Activated CD4-positive, CD25-positive, alpha-beta regulatory T cell treated with anti-CD3 and anti-CD28 coated beads, Interleukin-2, amount 50 U/mL, for 16 hours (primary cell): ENCODE measurements around the gene ATAD5.
"Not testable (repeated sequence)": the region's sequence is repeated elsewhere in the genome, so short reads cannot be mapped to it uniquely, and the experiment has no call there.

Experiments
- DNase-seq: peaks from one replicate; pipeline ENCODE4 v3.0.0-alpha.2; 2020; ENCODE audit warnings: low read depth, low spot score

The ATAD5 gene

DNA sequence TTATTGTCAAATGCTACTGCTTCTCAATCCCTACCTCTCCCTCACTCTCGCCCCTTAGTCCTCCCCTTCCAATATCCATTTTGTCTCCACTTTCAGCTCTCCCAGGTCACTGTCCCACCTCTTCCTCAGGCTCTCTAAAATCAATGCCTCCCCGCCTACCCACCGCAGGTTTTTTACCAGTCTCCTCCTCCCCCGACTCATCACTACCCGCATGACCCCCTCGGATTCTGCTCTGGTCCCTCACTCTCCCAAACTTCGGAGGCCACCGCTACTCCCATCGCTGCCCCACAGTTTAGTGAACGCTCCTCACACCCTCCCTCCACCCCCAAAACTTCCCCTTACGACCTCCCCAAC, 7.8 kb upstream of the ATAD5 start:
- DNase-seq = no peak

GRCh38 chr17:30824356-30825145, 7.2 kb upstream of the ATAD5 start, which contains the start of gene CRLF3:
CRLF3 (minus strand) TSS chr17:30824692; CDS start chr17:30824651, 41 bp downstream.
- DNase-seq = peak; percentile 77

DNA sequence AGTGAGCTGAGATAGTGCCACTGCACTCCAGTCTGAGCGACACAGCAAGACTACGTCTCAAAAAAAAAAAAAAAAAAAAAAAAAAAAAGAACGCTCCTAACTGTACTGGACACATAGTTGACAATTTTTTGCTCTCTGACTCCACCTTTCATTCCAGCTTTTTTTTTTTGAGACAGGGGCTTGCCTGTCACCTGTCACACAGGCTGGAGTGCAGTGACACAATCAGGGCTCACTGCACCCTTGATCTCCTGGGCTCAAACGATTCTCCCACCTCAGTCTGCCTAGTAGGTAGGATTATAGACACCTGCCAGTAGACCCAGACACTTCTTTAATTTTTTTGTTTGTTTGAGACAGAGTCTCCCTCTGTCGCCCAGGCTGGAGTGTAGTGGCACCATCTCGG, 4.7 kb upstream of the ATAD5 start:
- no peak for DNase-seq

DNA sequence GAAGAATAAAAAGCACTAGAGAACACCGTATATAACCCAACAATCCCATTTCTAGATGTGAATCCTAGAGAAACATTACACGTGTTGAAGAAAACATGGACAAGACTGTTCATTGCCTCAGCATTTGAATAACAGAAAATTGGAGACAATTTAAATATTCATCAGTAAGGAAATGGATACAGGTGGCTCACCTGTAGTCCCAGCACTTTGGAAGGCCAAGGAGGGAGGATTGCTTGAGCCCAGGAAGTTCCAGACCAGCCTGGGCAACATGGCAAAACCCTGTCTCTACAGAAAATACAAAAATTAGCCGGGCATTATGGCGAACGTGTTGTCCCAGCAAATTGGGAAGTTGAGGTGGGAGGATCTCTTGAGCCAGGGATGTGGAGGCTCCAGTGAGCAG, 2.7 kb upstream of the ATAD5 start:
- no peak for DNase-seq

DNA sequence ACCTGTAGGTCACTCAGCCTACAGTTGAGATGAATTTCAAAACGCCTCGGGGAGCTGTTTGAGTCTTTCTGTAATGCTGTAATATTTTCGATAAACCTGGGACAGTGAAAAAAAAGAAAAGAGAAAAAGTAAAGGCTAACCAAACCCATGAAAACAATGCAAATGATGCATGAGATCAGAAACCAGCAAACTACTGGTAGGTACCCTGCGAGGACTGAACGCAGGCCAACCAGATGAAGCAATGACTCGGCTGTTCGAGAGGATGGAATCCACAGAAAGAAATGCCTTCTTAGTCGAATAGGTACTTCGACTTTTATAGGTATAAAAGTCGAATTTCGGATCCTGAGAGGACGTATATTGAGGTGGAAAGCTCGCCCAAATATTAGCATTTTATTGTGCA, 509 bp upstream of the ATAD5 start:
- DNase-seq = no peak

DNA sequence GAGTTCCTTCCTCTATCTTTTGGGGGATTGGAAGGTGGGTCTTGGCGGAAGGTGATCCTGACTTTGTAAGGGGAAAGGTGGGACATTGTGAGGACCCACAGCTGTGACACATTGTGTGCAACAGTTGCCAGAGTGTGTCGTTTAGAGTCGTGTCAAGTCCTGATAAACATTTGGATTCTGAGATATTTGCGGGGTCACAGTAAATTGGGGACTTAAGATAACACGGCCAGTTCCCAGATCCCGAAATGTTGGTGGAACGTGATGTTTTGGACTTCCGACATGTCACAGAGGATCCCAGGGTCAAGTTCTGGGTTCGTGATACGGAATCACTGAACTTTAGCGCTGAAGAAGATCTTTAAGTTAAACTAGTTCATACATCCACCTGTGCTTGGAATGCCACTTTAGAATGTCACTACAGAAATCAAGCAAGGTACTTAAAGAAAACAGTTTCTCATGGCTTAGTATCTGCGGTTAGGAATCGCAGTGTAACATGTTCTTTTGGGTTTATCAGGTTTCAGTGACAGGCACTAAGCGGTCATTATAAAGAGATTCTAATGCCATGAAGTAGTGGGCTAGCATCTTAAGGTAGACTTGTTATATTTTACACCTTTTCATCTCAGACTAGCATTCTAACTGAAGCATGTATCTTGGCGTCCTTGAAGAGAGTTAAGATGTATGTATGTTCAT, 815 bp downstream of the ATAD5 start:
- DNase-seq = no peak

DNA sequence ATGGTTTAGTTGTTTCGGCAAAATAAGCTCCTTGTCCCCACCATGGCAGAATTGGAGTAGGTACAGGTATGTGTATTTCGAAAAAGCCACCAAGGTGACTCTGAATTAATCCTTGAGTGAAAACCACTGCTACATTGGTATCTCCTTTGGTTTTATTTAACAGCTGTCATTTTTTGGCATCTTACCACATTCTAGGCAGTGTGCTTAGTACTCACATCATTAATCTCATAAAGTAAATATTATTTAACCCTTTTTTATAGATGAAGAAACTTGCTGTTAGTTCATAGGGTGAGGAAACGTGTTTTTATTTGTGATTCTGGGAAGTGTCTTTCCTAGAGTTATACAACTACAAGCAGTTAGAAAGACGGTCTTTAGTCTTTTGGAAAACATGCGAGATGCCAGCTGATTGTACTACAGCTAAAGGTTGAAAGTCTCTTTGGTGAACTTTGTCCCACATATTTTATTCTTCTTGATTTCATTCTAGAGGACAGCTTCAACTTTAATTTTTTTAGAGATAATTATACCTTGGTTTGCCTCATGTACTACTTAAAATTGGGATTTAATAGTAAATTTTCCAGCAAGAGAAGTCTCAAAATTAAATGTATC, 6.5 kb downstream of the ATAD5 start:
- DNase-seq = no peak

DNA sequence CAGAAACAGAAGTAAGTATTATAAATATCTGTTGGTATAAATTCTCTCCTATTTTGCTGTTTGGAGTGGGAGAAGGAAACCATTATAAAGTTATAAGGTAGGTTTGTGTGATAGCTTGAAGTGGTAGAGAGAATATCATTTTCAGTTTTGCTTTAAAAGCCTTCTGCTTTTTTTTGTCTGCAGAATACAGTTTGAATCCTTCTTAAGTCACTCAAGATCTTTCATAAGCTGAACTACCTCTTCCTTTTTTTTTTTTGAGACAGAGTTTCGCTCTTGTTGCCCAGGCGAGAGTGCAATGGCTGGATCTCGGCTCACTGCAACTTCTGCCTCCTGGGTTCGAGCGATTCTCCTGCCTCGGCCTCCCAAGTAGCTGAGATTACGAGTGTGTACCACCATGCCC, 9.0 kb downstream of the ATAD5 start:
- DNase-seq = no peak

GRCh38 chr17:30848021-30848420, 16.3 kb downstream of the ATAD5 start:
- DNase-seq = no peak

- no peak for DNase-seq
These were observed 22.4 kb downstream of the ATAD5 start for GRCh38 chr17:30854146-30854545.

DNA sequence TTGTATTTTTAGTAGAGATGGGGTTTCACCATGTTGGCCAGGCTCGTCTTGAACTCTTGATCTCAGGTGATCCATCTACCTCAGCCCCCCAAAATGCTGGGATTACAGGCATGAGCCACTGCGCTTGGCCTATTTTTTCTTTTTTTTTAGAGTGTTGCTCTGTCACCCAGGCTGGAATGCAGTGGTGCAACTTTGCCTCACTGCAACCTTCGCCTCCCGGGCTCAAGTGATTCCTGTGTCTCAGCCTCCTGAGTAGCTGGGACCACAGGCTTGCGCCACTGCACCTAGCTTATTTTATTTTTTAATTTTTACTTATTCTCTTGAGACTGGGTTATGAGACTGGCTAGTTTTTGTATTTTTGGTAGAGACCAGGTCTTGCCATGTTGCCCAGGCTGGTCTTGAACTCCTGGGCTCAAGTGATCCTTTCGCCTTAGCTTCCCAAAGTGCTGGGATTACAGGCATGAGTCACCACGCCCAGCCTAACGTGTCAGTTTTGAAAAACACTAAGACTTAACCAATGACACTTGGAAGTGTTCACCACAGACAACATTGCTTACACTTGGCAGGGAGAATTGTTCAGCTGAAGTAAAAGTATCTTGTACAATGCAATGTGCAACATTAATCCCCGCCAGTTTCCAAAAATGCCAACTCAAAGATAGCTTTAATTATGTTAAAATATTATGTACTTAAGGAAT, 26.9 kb downstream of the ATAD5 start:
- no peak for DNase-seq

DNA sequence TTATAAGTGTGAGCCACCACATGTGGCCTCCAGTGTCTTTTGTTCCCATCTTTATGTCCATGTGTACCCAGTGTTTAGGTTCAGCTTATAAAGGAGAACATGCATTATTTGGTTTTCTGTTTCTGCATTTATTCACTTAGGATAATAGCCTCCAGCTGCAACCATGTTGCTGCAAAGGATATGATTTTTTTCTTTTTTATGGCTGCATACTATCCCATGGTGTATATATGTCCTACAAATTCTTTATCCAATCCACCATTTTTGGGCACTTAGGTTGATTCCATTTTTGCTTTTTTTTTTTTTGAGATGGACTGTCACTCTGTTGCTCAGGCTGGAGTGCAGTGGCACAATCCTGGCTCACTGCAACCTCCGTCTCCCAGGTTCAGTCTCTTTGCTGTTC, 32.9 kb downstream of the ATAD5 start:
- no peak for DNase-seq

DNA sequence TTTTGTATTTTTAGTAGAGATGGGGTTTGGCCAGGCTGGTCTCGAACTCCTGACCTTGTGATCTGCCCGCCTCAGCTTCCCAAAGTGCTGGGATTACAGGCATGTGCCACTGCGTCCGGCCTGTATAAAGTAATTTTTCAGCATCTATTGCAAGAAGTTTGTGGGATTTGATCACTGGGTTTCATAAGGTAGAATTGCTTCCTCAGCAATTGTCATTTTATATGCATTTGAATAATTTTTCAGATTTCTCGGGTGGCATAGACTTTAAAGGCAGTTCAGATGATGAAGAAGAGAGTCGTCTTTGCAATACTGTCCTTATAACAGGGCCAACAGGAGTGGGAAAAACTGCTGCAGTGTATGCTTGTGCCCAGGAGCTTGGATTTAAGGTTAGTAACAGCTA, 37.2 kb downstream of the ATAD5 start:
- no peak for DNase-seq

- no peak for DNase-seq
These were observed 54.4 kb downstream of the ATAD5 start for GRCh38 chr17:30886187-30886586.

- DNase-seq = no peak
These were observed 62.5 kb downstream of the ATAD5 start for GRCh38 chr17:30894236-30894635.

DNA sequence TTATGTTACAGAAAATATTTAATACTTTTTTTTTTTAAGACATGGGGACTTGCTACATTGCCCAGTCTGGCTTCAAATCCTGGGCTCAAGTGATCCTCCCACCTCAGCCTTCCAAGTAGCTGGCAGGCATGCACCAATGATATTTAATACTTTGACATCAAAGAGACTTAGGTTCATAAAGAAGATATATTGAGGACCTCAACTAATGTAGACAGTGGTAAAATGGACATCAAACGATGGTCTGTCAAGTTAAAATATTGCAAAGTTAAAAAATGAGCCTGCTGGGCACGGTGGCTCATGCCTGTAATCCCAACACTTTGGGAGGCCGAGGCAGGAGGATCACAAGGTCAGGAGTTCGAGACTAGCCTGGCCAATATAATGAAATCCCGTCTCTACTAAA, 65.5 kb downstream of the ATAD5 start:
- no peak for DNase-seq

DNA sequence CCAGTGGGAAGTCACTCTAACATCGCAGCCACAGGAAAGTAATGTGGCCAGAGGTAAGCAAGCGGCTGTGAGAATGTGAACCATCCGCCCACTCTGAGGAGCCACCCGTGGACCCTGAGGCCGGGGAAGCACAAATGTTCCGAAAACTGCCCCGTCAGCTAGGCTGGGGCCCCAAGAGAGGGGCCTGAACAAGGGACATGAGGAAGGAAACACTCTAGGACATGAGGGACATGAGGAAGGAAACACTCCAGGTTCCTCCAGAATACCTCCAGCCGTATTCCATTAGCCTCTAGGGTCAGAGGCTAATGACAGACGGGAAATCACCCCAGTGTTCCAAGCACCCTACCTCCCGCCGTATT, 74.0 kb downstream of the ATAD5 start:
- DNase-seq = no peak

DNA sequence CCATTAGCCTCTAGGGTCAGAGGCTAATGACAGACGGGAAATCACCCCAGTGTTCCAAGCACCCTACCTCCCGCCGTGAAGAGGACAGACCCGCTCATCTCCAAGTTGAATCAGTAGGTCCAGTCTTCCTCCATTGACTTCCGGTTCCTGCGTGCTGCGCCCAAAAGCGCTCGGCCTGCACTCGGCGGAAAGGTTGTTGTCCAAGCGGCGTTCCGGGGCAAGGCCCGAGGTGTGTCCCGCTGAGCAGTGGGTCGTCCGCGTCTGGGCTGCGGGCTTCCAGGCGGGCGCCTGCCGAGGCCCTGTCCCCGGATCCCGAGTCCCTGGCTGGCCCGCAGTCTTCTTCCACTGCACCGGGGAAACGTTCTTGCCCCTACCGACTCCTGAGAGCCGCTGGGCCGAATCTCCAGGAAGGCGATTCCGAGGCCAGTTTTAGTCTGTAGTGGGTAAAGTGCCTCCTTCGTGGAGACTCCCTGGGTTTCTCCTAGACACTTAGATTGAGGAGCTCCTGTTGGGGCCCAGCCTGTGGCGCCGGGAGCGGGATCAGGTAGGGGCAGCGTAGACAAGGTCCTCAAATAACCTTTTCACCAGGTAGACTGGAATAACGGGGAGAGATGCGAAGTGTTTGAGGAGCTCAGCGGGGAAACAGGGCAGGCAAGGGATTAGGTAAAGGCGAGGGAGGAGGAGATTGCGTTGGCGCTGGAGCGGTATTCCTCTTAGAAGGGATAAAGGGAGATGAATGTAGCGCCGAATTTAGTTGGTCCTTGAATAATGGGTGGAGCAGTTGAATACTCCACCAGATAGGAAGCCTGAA, 74.5 kb downstream of the ATAD5 start, which contains the start of gene TEFM:
TSS of gene TEFM (minus strand) at position 138 of the 811 bp plus-strand sequence. CDS start at position 98, 40 bp downstream.
- DNase-seq = peak; percentile 86

DNA sequence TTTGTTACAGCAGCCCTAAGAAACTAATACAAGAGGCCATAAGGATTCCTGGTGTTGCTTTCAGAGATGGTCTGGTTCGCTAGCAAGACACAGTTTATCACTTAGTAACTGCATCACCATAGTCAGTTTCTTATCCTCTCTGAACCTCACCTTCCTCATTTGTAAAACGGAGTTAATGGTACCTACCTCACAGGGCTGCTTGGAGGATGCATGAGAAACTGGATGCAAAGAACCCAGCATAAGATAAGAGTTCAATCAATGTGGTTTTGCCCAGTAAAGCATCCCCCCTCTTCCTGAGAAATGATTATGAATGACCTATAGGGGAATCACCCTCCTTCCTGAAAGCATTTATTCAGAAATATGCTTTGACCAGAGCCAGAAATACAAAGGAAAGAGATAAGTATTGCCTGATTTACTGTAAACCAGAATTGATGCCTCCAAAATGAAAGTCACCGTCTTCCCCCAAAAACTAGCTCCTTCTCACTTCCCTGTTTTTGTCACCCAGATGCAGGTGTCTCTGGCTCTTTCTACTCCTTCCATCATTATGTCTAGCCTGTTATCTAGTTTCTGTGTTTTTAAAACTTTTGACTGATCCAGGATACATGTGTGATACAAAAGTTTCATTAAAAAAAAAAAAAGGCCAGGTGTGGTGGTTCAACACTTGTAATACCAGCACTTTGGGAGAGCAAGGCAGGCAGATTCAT, 77.1 kb downstream of the ATAD5 start:
- DNase-seq = no peak

DNA sequence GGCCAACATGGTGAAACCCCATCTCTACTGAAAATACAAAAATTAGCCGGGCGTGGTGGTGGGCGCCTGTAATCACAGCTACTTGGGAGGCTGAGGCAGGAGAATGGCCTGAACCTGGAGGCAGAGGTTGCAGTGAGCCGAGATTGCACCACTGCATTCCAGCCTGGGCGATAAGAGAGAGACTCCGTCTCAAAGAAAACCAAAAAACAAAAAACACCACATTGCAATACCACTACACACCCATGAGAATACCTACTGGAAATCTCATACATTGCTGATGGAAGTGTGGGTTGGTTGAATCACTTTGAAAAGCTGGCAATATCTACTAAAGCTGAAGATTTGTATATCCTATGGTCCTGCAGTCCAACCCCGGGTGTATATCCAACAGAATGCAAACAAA, 78.4 kb downstream of the ATAD5 start:
- not testable (repeated sequence) for DNase-seq

GRCh38 chr17:30913955-30914354, 82.2 kb downstream of the ATAD5 start:
- DNase-seq = no peak
